Breast epithelium (tissue), 4 donors: ENCODE measurements around the gene RNF34. TPM values are rescaled to one million over a fixed set of nuclear protein-coding genes. Genes with fewer than 3 reads are reported as not detected.
A peak's percentile ranks its signal among the peaks of the same experiment; 100 is the strongest.

ENCODE experiments used
- DNase-seq, 2 donors: peaks; one replicate each; pipeline ENCODE4 v3.0.0-alpha.2; 2019; ENCODE audit warnings: low spot score in 2 of 2
- H3K27ac ChIP-seq, 2 donors: fragments of 200-600 bp; sonication (generic) in 1 of 2; one replicate each; pipeline ENCODE4 v1.5.1; 2016 to 2019; ENCODE audit warnings: mild to moderate bottlenecking in 1 of 2
- H3K27me3 ChIP-seq, 2 donors: fragments of 200-600 bp; sonication (generic) in 1 of 2; one replicate each; pipeline versions ENCODE4 v1.5.1 to v1.6.0; 2017 to 2019; ENCODE audit warnings: control low read depth in 1 of 2, mild to moderate bottlenecking in 1 of 2
- H3K36me3 ChIP-seq: fragments of 200-600 bp; one replicate; pipeline ENCODE4 v1.5.1; 2019
- H3K4me1 ChIP-seq, 2 donors: fragments of 200-600 bp; sonication (generic); one replicate each; pipeline ENCODE4 v1.5.1; 2016 to 2019; ENCODE audit warnings: control low read depth in 1 of 2
- H3K4me3 ChIP-seq, 3 donors: fragments of 200-600 bp; sonication (generic); 1 replicate in 2 of 3; 2 replicates in 1 of 3; pipeline ENCODE4 v1.5.1; 2016 to 2019; ENCODE audit warnings: mild to moderate bottlenecking in 3 of 3, moderate library complexity in 2 of 3
- H3K9me3 ChIP-seq, 2 donors: fragments of 200-600 bp; sonication (generic) in 1 of 2; one replicate each; pipeline ENCODE4 v1.5.1; 2016 to 2019; ENCODE audit warnings: control low read depth in 1 of 2
- CTCF ChIP-seq, 3 donors: fragments of 450-650 bp; IDR thresholded peaks; one replicate each; pipeline ENCODE4 v1.5.1; 2016 to 2017; ENCODE audit warnings: antibody characterized with exemption in 3 of 3, mild to moderate bottlenecking in 3 of 3, moderate library complexity in 3 of 3
- POLR2A ChIP-seq: fragments of 450-650 bp; IDR thresholded peaks from one replicate; pipeline ENCODE4 v1.6.1; 2016; ENCODE audit warnings: antibody characterized with exemption, mild to moderate bottlenecking, moderate library complexity
- POLR2AphosphoS5 ChIP-seq, 3 donors: sonication (generic); formaldehyde crosslinking; IDR thresholded peaks; one replicate each; pipeline ENCODE4 v1.6.1; 2017; ENCODE audit warnings: antibody characterized with exemption in 3 of 3
- intact Hi-C: fragments of 100-400 bp; cut with DNase I; formaldehyde crosslinking; loops from one replicate; pipeline ENCODE4 v1.15.1; 2023; ENCODE audit warnings: low total_unique reads
- total RNA-seq, 3 donors: library from RNA; depleted of rRNA; stranded (reverse); fragments of >200 nt; gene quantifications; one replicate each; pipeline ENCODE4 v1.1.0, GENCODE V29; 2016

RNF34 gene
- total RNA-seq, 3 donors from 2014 or later = 32.4 to 47.3 (median 45.1) TPM

GRCh38 chr12:121391619-121392324 is 8.1 kb upstream of the RNF34 start:
- no peak for DNase-seq
- no peaks in the 10 kb centered on the region for H3K4me1 ChIP-seq
- H3K27me3 ChIP-seq = no peaks in the 10 kb centered on the region
- TF ChIP-seq CTCF (IDR thresholded peaks at IDR 0.05) (no peak), POLR2A (no peak), POLR2AphosphoS5 (IDR thresholded peaks at IDR 0.05) (no peak)
- intact Hi-C loops = no loop called here
- H3K9me3 ChIP-seq = no peaks in the 10 kb centered on the region
- no peak overlapping the region for H3K27ac ChIP-seq
- H3K36me3 ChIP-seq = no peaks in the 10 kb centered on the region
- H3K4me3 ChIP-seq = peak overlapping the region in 1 of 3 donors; percentile 17

GRCh38 chr12:121392325-121392716 is 7.6 kb upstream of the RNF34 start:
- no peaks in the 10 kb centered on the region for H3K27me3 ChIP-seq
- intact Hi-C loops = no loop called here
- TF ChIP-seq POLR2AphosphoS5 (IDR thresholded peaks at IDR 0.05) = no peak
- no peak for TF ChIP-seq POLR2A
- TF ChIP-seq CTCF (IDR thresholded peaks at IDR 0.05) = no peak
- DNase-seq = no peak
- H3K36me3 ChIP-seq = no peaks in the 10 kb centered on the region
- no peak overlapping the region for H3K27ac ChIP-seq
- H3K9me3 ChIP-seq = no peaks in the 10 kb centered on the region
- no peak overlapping the region for H3K4me3 ChIP-seq
- no peaks in the 10 kb centered on the region for H3K4me1 ChIP-seq

- H3K36me3 ChIP-seq = no peaks in the 10 kb centered on the region
- no peaks in the 10 kb centered on the region for H3K4me1 ChIP-seq
- no peak overlapping the region for H3K4me3 ChIP-seq
- intact Hi-C loops = no loop called here
- no peak for DNase-seq
- H3K27ac ChIP-seq = no peak overlapping the region
- no peaks in the 10 kb centered on the region for H3K9me3 ChIP-seq
- TF ChIP-seq CTCF (IDR thresholded peaks at IDR 0.05) (no peak), POLR2A (no peak), POLR2AphosphoS5 (IDR thresholded peaks at IDR 0.05) (no peak)
- H3K27me3 ChIP-seq = no peaks in the 10 kb centered on the region
These were observed 2.4 kb upstream of the RNF34 start for GRCh38 chr12:121397521-121397920.

GRCh38 chr12:121398355-121398754 is 1.6 kb upstream of the RNF34 start:
- no peaks in the 10 kb centered on the region for H3K9me3 ChIP-seq
- DNase-seq = no peak
- no peak overlapping the region for H3K4me3 ChIP-seq
- no peak overlapping the region for H3K27ac ChIP-seq
- no peaks in the 10 kb centered on the region for H3K27me3 ChIP-seq
- intact Hi-C loops = no loop called here
- H3K4me1 ChIP-seq = no peaks in the 10 kb centered on the region
- no peaks in the 10 kb centered on the region for H3K36me3 ChIP-seq
- no peak for TF ChIP-seq POLR2AphosphoS5 (IDR thresholded peaks at IDR 0.05)
- TF ChIP-seq CTCF (IDR thresholded peaks at IDR 0.05) = no peak
- TF ChIP-seq POLR2A = no peak

- TF ChIP-seq POLR2A (no peak), CTCF (IDR thresholded peaks at IDR 0.05) (no peak), POLR2AphosphoS5 (IDR thresholded peaks at IDR 0.05) (no peak)
- peak in 1 of 2 donors; percentile 20 for DNase-seq
- Histone ChIP-seq H3K27ac (peak overlapping the region; percentile 95 to 97), H3K9me3 (no peaks in the 10 kb centered on the region), H3K27me3 (no peaks in the 10 kb centered on the region), H3K4me3 (peak overlapping the region; percentile 93 to 98 (median 93)), H3K4me1 (no peaks in the 10 kb centered on the region), H3K36me3 (no peaks in the 10 kb centered on the region)
- intact Hi-C loops = no loop called here
These were observed 618 bp downstream of the RNF34 start for GRCh38 chr12:121400332-121401139.
